Choroid plexus epithelial cell (primary cell): ENCODE measurements around the gene KIAA0753.

ENCODE experiments used
- DNase-seq: peaks from one replicate; pipeline ENCODE4 v3.0.0-alpha.2; 2010; ENCODE audit warnings: low read depth
- H3K4me3 ChIP-seq: 2 replicates; pipeline ENCODE4 v1.5.1; 2011; ENCODE audit warnings: low read depth, mild to moderate bottlenecking, control low read depth, low read length, moderate library complexity
- CTCF ChIP-seq: conservative IDR thresholded peaks from 2 replicates; pipeline ENCODE4 v1.5.1; 2011; ENCODE audit warnings: low read depth, mild to moderate bottlenecking, control low read depth, inconsistent platforms, low read length, moderate library complexity

Gene KIAA0753

GRCh38 chr17:6676802-6677157 is 36.3 kb upstream of the KIAA0753 start:
- DNase-seq = no peak
- H3K4me3 ChIP-seq = no peak overlapping the region
- no peak for TF ChIP-seq CTCF

GRCh38 chr17:6675201-6675825 is 34.8 kb upstream of the KIAA0753 start:
- DNase-seq = no peak
- no peak overlapping the region for H3K4me3 ChIP-seq
- no peak for TF ChIP-seq CTCF

- no peak overlapping the region for H3K4me3 ChIP-seq
- no peak for TF ChIP-seq CTCF
- no peak for DNase-seq
Measured at GRCh38 chr17:6674586-6674985, 34.1 kb upstream of the KIAA0753 start.

- no peak for DNase-seq
- H3K4me3 ChIP-seq = no peak overlapping the region
- no peak for TF ChIP-seq CTCF
Measured at GRCh38 chr17:6671431-6671830, 30.9 kb upstream of the KIAA0753 start.

- TF ChIP-seq CTCF = no peak
- DNase-seq = no peak
- no peak overlapping the region for H3K4me3 ChIP-seq
Measured at GRCh38 chr17:6670999-6671398, 30.5 kb upstream of the KIAA0753 start.

GRCh38 chr17:6670571-6670970 is 30.1 kb upstream of the KIAA0753 start:
- H3K4me3 ChIP-seq = no peak overlapping the region
- no peak for TF ChIP-seq CTCF
- no peak for DNase-seq

GRCh38 chr17:6669479-6670212 is 29.1 kb upstream of the KIAA0753 start:
- no peak overlapping the region for H3K4me3 ChIP-seq
- no peak for DNase-seq
- no peak for TF ChIP-seq CTCF
